ENCODE results near the gene MYO1F. TPM values are rescaled to one million over a fixed set of nuclear protein-coding genes. Genes with fewer than 3 reads are reported as not detected.

Gene MYO1F
- total and polyA plus RNA-seq, 10 of the 15 experiments (the other 5 are each of a cell fraction or from before 2014, with no cell fraction given) = 3.5 to 49.4 (median 31.3) TPM

DNA sequence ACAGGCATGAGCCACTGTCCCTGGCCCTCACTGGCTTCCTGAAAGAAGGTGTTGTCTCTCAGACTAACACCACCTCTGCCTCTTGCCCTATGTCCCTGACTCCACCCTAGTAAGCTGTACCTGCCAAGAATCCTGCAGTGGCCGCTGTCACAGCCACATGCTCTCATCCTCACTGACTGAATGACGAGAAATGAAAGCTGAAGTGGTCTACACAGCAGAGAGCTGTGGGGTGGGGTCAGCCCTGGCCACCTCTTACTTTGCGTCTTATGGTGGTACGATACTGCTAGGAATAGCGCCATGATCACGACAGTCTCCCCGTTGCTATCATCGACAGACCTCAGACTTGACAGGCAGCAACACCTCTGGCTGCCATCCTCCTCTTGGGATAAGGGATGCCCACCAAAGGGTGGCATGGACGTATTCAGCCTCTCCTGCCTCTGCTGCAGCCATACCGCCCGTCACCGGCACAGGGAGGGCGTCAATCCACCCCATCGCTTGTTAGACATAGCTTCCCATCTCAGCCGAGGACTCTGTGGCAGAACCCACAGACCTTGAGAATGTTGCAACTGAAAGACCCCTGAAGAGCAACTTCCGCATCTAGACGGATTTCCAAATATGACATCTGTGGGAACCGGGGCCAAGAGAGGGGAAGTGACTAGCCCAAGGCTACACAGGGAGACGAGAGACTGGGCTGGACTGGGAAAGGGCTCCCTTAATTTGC is 809 bp downstream of the MYO1F start:
- no peaks in the 10 kb centered on the region for H4K20me1 ChIP-seq (ENCODE audit: control insufficient read depth, insufficient read depth)
- SMC1A ChIA-PET (ENCODE audit: uncharacterized antibody, unreplicated experiment) = interaction anchor here (1.2 kb wide), 1 partner anchor 130 kb away, joined by 5 read pairs; no protein-coding TSS in a partner anchor
- intact Hi-C loops (cut with micrococcal nuclease; ENCODE audit: unreplicated experiment) = loop anchor here (2.0 to 5.0 kb wide), 2 partner anchors 62 to 164 kb away; partner anchors contain the start of genes MARCHF2 and ZNF414
- H3K4me1 ChIP-seq (ENCODE audit: control insufficient read depth, insufficient read depth, low read length) = peaks cover 11% of the 10 kb centered on the region
- peak overlapping the region; percentile 60 for H3K4me3 ChIP-seq
- H3K9ac ChIP-seq (ENCODE audit: control insufficient read depth, insufficient read depth, low read length) = no peak overlapping the region
- H3K27ac ChIP-seq (ENCODE audit: control insufficient read depth, insufficient read depth) = peak overlapping the region; percentile 11; the same call in 1 of the 2 replicates
- H3K27me3 ChIP-seq (replicated peaks in 1 of 2; ENCODE audit: control insufficient read depth in 2 of 2, insufficient read depth in 2 of 2, low read length in 1 of 2) = peaks cover 0 to 5% of the 10 kb centered on the region in 2 experiments; a peak in 1 of 4 replicates
- WGBS (ENCODE audit: insufficient coverage, insufficient replicate concordance, low lambda C conversion rate, missing lambda C conversion rate) = 12% methylated on average over 19 of the region's 19 CpGs
- RAD21 ChIA-PET (ENCODE audit: unreplicated experiment) = interaction anchor here (0.7 to 1.3 kb wide), 2 partner anchors 7 to 62 kb away, joined by 5 to 9 read pairs; partner anchors contain the start of gene ZNF414
- ATAC-seq (peak; percentile 66), DNase-seq (ENCODE audit: low read depth, low spot score) (no peak), FAIRE-seq (no peak)
- CTCF ChIA-PET = interaction anchor here (7.3 kb wide), 1 partner anchor 163 kb away, joined by 73 read pairs; the partner anchor contains the start of gene MARCHF2
- no peaks in the 10 kb centered on the region; the same call in 2 of the 3 replicates for H3K9me3 ChIP-seq (replicated peaks; ENCODE audit: control insufficient read depth, insufficient read depth, low read length)
- H2AFZ ChIP-seq (ENCODE audit: control insufficient read depth, low read depth, low read length) = peak overlapping the region; percentile 26
- H3K4me2 ChIP-seq (ENCODE audit: control insufficient read depth, insufficient read depth) = peak overlapping the region; percentile 88
- H3K36me3 ChIP-seq (ENCODE audit: control insufficient read depth in 2 of 2, insufficient read depth in 2 of 2, low read length in 1 of 2) = no peaks in the 10 kb centered on the region
- POLR2A ChIA-PET = interaction anchor here (2.9 kb wide), 1 partner anchor 63 kb away, joined by 7 read pairs; the partner anchor contains the start of gene ZNF414
- no peaks in the 10 kb centered on the region for H3K79me2 ChIP-seq (ENCODE audit: control insufficient read depth, insufficient read depth, low read length)
- BruUV-seq (replicated peaks) = no TSS peak
- in situ Hi-C loops (cut with MboI) = loop anchor here (5.0 kb wide), 1 partner anchor 159 kb away; no protein-coding TSS in a partner anchor
- no peak for TF ChIP-seq WRNIP1 (IDR thresholded peaks at IDR 0.05; ENCODE audit: borderline replicate concordance, low read depth, low read length)
- TF ChIP-seq, protein P1, sequence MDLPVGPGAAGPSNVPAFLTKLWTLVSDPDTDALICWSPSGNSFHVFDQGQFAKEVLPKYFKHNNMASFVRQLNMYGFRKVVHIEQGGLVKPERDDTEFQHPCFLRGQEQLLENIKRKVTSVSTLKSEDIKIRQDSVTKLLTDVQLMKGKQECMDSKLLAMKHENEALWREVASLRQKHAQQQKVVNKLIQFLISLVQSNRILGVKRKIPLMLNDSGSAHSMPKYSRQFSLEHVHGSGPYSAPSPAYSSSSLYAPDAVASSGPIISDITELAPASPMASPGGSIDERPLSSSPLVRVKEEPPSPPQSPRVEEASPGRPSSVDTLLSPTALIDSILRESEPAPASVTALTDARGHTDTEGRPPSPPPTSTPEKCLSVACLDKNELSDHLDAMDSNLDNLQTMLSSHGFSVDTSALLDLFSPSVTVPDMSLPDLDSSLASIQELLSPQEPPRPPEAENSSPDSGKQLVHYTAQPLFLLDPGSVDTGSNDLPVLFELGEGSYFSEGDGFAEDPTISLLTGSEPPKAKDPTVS (IDR thresholded peaks at IDR 0.05; ENCODE audit: low read depth, low read length) = no peak
- TF ChIP-seq, protein P2, sequence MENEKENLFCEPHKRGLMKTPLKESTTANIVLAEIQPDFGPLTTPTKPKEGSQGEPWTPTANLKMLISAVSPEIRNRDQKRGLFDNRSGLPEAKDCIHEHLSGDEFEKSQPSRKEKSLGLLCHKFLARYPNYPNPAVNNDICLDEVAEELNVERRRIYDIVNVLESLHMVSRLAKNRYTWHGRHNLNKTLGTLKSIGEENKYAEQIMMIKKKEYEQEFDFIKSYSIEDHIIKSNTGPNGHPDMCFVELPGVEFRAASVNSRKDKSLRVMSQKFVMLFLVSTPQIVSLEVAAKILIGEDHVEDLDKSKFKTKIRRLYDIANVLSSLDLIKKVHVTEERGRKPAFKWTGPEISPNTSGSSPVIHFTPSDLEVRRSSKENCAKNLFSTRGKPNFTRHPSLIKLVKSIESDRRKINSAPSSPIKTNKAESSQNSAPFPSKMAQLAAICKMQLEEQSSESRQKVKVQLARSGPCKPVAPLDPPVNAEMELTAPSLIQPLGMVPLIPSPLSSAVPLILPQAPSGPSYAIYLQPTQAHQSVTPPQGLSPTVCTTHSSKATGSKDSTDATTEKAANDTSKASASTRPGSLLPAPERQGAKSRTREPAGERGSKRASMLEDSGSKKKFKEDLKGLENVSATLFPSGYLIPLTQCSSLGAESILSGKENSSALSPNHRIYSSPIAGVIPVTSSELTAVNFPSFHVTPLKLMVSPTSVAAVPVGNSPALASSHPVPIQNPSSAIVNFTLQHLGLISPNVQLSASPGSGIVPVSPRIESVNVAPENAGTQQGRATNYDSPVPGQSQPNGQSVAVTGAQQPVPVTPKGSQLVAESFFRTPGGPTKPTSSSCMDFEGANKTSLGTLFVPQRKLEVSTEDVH (IDR thresholded peaks at IDR 0.05; ENCODE audit: low read depth, partially characterized antibody) = no peak
- TF ChIP-seq POU2F2 (IDR thresholded peaks at IDR 0.05; ENCODE audit: borderline replicate concordance, low read depth, low read length) = no peak
- TF ChIP-seq MTA2 (IDR thresholded peaks at IDR 0.05; ENCODE audit: low read depth) = no peak
- no peak for TF ChIP-seq TARDBP (IDR thresholded peaks at IDR 0.05; ENCODE audit: borderline replicate concordance)
- TF ChIP-seq ATF7 (IDR thresholded peaks at IDR 0.05; ENCODE audit: low read depth) = no peak
- TF ChIP-seq, protein P3, sequence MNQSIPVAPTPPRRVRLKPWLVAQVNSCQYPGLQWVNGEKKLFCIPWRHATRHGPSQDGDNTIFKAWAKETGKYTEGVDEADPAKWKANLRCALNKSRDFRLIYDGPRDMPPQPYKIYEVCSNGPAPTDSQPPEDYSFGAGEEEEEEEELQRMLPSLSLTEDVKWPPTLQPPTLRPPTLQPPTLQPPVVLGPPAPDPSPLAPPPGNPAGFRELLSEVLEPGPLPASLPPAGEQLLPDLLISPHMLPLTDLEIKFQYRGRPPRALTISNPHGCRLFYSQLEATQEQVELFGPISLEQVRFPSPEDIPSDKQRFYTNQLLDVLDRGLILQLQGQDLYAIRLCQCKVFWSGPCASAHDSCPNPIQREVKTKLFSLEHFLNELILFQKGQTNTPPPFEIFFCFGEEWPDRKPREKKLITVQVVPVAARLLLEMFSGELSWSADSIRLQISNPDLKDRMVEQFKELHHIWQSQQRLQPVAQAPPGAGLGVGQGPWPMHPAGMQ (IDR thresholded peaks at IDR 0.05; ENCODE audit: borderline replicate concordance) = no peak
- TF ChIP-seq, protein P4, sequence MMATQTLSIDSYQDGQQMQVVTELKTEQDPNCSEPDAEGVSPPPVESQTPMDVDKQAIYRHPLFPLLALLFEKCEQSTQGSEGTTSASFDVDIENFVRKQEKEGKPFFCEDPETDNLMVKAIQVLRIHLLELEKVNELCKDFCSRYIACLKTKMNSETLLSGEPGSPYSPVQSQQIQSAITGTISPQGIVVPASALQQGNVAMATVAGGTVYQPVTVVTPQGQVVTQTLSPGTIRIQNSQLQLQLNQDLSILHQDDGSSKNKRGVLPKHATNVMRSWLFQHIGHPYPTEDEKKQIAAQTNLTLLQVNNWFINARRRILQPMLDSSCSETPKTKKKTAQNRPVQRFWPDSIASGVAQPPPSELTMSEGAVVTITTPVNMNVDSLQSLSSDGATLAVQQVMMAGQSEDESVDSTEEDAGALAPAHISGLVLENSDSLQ (IDR thresholded peaks at IDR 0.05) = no peak
- no peak for TF ChIP-seq IKZF1 (conservative IDR thresholded peaks at IDR 0.05)
- TF ChIP-seq, protein P5, sequence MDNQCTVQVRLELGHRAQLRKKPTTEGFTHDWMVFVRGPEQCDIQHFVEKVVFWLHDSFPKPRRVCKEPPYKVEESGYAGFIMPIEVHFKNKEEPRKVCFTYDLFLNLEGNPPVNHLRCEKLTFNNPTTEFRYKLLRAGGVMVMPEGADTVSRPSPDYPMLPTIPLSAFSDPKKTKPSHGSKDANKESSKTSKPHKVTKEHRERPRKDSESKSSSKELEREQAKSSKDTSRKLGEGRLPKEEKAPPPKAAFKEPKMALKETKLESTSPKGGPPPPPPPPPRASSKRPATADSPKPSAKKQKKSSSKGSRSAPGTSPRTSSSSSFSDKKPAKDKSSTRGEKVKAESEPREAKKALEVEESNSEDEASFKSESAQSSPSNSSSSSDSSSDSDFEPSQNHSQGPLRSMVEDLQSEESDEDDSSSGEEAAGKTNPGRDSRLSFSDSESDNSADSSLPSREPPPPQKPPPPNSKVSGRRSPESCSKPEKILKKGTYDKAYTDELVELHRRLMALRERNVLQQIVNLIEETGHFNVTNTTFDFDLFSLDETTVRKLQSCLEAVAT (IDR thresholded peaks at IDR 0.05) = no peak
- no peak for TF ChIP-seq LARP7 (IDR thresholded peaks at IDR 0.05)
- TF ChIP-seq ZNF274 (IDR thresholded peaks at IDR 0.05; ENCODE audit: insufficient read depth, insufficient read length) = no peak
- peak; percentile 58 for TF ChIP-seq SPI1 (IDR thresholded peaks at IDR 0.05; ENCODE audit: borderline replicate concordance, insufficient read depth, low read depth, low read length)
